PFSK-1 (cell line): ENCODE data around the gene FOSL2.

ENCODE experiments used
- FOXP2 ChIP-seq: optimal IDR thresholded peaks from 2 replicates; pipeline ENCODE3; 2011; ENCODE audit warnings: borderline replicate concordance, control low read depth, inconsistent platforms; ENCODE audit not compliant: insufficient read depth; ENCODE audit errors: extremely low read length, extremely low read depth
- POLR2AphosphoS5 ChIP-seq: IDR thresholded peaks from 2 replicates; pipeline ENCODE4 v1.6.1; 2012; ENCODE audit warnings: low read depth, mild to moderate bottlenecking, control low read depth, low read length, moderate library complexity
- SIN3A ChIP-seq: IDR thresholded peaks from 2 replicates; pipeline ENCODE4 v1.6.1; 2012; ENCODE audit warnings: mild to moderate bottlenecking, low read length, moderate library complexity, borderline replicate concordance; ENCODE audit not compliant: insufficient read depth
- TAF1 ChIP-seq: IDR thresholded peaks from 2 replicates; pipeline ENCODE4 v1.6.1; 2012; ENCODE audit warnings: low read length, control low read depth, borderline replicate concordance; ENCODE audit not compliant: insufficient read depth
- TF ChIP-seq, protein P1 (sequence below), 2 experiments: IDR thresholded peaks; 2 replicates each; pipeline versions ENCODE4 v1.6.1 to v1.8.0; 2011 to 2012; ENCODE audit warnings: low read depth in 2 of 2, low read length in 2 of 2, control low read depth in 1 of 2, inconsistent platforms in 1 of 2, mild to moderate bottlenecking in 1 of 2, moderate library complexity in 1 of 2; ENCODE audit not compliant: insufficient read depth in 1 of 2

DNA sequence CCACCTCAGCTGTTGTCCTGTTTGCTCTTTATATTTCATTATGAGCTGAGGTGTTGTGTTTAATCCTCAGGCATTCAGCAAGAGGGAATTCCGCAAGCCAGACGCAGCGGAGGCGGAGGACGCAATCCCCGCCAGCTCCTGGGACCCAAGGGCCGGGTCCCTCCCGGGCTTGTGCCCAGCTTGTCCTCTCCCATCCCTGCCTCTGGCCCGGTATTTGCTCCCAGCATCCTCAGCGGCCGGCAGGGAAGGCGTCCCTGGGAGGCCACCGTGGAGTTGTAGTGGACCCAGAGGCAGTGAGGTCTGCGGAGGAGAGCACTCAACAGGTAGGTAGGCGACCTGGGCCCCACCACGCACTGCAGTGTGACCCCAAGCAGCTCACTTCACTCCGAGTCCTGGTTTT is 42.5 kb upstream of the FOSL2 start:
- TF ChIP-seq POLR2AphosphoS5 (no peak), SIN3A (no peak), TAF1 (no peak), FOXP2 (no peak)
- TF ChIP-seq, protein P1, sequence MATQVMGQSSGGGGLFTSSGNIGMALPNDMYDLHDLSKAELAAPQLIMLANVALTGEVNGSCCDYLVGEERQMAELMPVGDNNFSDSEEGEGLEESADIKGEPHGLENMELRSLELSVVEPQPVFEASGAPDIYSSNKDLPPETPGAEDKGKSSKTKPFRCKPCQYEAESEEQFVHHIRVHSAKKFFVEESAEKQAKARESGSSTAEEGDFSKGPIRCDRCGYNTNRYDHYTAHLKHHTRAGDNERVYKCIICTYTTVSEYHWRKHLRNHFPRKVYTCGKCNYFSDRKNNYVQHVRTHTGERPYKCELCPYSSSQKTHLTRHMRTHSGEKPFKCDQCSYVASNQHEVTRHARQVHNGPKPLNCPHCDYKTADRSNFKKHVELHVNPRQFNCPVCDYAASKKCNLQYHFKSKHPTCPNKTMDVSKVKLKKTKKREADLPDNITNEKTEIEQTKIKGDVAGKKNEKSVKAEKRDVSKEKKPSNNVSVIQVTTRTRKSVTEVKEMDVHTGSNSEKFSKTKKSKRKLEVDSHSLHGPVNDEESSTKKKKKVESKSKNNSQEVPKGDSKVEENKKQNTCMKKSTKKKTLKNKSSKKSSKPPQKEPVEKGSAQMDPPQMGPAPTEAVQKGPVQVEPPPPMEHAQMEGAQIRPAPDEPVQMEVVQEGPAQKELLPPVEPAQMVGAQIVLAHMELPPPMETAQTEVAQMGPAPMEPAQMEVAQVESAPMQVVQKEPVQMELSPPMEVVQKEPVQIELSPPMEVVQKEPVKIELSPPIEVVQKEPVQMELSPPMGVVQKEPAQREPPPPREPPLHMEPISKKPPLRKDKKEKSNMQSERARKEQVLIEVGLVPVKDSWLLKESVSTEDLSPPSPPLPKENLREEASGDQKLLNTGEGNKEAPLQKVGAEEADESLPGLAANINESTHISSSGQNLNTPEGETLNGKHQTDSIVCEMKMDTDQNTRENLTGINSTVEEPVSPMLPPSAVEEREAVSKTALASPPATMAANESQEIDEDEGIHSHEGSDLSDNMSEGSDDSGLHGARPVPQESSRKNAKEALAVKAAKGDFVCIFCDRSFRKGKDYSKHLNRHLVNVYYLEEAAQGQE (IDR thresholded peaks at IDR 0.05; ENCODE audit: insufficient read depth in 1 of 2, low read depth in 2 of 2, low read length in 2 of 2): no peak
